GM12875 (cell line): ENCODE measurements around the gene TUBGCP2.

Experiments used
- H3K4me3 ChIP-seq: one replicate; pipeline ENCODE4 v1.5.1; 2011; ENCODE audit warnings: low read depth, low read length, control low read depth
- TF ChIP-seq, protein P1 (sequence below): IDR thresholded peaks from 2 replicates; pipeline ENCODE4 v1.5.1; 2011; ENCODE audit warnings: low read depth, mild to moderate bottlenecking, control low read depth, inconsistent platforms, low read length, moderate library complexity, borderline replicate concordance; ENCODE audit not compliant: insufficient read depth

Gene TUBGCP2

DNA sequence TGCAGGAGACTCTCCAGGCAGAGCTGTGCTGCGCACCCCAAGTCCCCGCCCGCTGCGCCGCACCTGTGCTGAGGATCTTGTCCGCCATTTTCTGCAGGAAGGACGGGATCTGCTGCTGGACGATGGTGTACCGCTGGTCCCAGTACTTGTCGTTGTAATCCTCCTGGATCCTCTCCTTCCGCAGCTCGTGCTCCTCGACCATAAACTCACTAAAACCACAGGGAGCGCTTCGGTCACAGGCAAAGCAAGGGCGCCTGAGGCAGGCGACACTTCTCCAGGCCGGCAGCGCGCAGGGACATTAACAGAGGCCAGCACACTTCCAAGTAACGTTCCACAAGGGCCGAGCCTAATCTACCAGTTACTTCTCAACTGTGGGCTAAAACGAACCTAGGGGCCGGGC is 18.9 kb downstream of the TUBGCP2 start:
- TF ChIP-seq, protein P1, sequence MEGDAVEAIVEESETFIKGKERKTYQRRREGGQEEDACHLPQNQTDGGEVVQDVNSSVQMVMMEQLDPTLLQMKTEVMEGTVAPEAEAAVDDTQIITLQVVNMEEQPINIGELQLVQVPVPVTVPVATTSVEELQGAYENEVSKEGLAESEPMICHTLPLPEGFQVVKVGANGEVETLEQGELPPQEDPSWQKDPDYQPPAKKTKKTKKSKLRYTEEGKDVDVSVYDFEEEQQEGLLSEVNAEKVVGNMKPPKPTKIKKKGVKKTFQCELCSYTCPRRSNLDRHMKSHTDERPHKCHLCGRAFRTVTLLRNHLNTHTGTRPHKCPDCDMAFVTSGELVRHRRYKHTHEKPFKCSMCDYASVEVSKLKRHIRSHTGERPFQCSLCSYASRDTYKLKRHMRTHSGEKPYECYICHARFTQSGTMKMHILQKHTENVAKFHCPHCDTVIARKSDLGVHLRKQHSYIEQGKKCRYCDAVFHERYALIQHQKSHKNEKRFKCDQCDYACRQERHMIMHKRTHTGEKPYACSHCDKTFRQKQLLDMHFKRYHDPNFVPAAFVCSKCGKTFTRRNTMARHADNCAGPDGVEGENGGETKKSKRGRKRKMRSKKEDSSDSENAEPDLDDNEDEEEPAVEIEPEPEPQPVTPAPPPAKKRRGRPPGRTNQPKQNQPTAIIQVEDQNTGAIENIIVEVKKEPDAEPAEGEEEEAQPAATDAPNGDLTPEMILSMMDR, result no peak
- H3K4me3 ChIP-seq, result no peak overlapping the region

DNA sequence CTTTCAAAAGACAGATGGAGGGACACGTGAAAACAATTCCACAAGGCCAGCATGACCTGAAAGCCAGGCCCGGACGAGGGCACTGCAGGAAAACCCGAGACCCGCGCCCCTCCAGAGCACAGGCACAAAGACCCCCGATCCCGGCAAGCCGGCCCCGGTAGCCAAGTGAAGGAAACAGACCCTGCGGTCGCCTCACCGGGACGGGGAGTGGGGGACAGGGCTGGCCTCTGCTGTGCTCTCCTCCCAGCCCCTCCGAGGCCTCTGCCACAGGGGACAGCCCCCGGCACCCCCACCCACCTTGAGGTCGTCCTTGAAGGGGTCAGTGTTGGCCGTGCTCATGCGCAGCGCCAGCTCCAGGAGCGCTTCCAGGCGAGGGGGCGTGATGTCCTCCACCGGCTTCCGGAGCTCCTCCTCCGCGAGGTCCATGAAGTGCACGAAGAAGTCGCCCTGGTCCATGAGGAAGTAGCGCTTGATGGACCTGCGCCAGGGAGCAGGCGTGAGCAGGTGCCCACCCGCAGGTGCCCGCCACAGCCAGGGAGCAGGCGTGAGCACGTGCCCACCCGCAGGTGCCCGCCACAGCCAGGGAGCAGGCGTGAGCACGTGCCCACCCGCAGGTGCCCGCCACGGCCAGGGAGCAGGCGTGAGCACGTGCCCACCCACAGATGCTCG is 20.7 kb downstream of the TUBGCP2 start:
- H3K4me3 ChIP-seq, result no peak overlapping the region
- TF ChIP-seq, protein P1, result no peak

DNA sequence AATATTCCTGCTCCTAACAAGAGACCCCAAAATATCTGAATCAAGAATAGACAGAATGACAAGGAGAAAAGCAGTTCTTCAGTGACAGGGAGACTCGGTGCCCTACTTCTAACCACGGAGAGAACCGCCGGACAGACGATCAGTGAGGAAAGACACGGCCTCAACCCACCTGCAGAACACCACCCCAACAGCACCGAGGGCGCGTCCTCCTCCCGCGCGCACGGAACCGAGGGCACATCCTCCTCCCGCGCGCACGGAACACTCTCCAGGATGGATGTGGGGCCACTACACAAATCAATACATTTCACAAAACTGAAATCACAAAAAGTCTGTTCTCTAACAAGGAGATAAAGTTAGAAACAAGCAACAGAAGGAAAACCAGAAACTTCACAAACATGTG is 22.3 kb downstream of the TUBGCP2 start:
- H3K4me3 ChIP-seq, result no peak overlapping the region
- TF ChIP-seq, protein P1, result no peak

DNA sequence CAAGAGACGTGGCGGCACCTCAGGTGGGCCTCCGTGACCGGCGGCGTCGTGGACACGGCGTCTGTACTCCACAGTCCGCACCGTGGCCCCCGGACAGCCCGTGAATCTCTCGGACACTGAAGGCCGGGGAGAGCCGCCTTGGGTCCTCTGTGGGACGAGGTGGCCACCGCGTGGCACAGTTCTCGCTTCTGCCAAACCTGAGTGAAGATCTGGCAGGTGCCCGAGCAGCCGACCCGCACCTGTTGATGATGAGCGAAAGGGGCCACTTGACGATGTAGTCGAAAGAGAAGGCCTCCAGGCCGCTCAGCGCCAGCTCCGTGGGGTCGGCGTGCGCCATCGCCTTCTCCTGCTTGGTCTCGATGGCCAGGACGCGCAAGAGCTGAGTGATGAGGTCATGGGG is 23.5 kb downstream of the TUBGCP2 start:
- H3K4me3 ChIP-seq, result no peak overlapping the region
- TF ChIP-seq, protein P1, result no peak

DNA sequence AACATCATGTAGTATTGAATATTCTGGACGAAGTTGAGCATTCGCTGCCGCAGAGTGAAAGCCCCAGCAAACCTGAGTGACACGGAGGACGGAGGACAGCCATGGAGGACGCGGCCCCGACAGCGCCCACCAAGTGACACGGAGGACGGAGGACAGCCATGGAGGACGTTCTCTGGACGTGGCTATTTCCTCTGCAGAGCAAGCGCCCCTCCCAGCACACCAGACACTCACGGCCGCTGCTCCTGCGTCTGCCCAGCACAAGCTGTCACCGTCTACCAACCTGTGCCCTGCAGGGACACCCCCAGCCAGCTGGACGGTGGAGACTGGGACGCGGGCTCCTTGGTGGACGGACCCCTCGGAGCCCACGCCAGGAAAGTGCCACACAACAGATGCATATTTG is 24.7 kb downstream of the TUBGCP2 start:
- TF ChIP-seq, protein P1, result no peak
- H3K4me3 ChIP-seq, result no peak overlapping the region

DNA sequence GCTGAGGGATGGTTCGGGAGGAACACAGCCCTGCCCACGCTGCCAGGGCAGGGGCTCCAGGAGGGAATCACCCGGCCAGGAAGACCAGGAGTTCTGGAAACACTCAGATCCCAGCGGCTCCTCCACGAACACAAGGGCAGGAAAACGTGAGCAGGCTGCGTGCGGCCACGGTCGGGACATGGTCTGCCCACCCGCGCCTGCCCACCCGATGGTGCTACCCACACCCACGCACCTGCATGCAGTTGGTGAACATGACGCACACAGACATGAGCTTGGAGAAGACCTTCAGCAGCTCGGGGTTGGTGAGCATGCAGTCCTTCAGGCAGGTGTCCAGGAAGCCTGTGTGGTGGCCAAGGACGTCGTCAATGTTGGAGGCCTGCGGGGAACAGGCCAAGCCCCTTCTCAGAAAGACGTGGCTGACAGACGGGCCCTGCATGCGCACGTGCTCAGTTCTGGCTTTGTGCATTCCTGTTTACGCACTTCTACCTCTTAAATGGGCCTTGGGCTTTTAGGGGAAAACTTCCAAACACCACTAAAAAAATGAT is 25.8 kb downstream of the TUBGCP2 start:
- no peak overlapping the region for H3K4me3 ChIP-seq
- TF ChIP-seq, protein P1, result no peak
